Gastroesophageal sphincter (tissue), 4 donors: Measurements from ENCODE around the gene HIF1AN. TPM values are rescaled to one million over a fixed set of nuclear protein-coding genes. Genes with fewer than 3 reads are reported as not detected.

Experiments
- ATAC-seq: fragments of 150-250 bp; one replicate; pipeline ENCODE4 v1.9.1; 2016; ENCODE audit warnings: mild to moderate bottlenecking, moderate library complexity
- H3K27ac ChIP-seq, 4 donors: fragments of 200-600 bp; sonication (generic) in 3 of 4; 1 replicate in 3 of 4; 2 replicates in 1 of 4; pipeline ENCODE4 v1.5.1; 2016 to 2019
- H3K27me3 ChIP-seq: fragments of 200-600 bp; sonication (generic); one replicate; pipeline ENCODE4 v1.5.1; 2019
- H3K36me3 ChIP-seq, 2 donors: fragments of 200-600 bp; sonication (generic); one replicate each; pipeline ENCODE4 v1.5.1; 2019; ENCODE audit warnings: control low read depth in 1 of 2
- H3K4me1 ChIP-seq, 3 donors: fragments of 200-600 bp; sonication (generic); 1 replicate in 2 of 3; 2 replicates in 1 of 3; pipeline ENCODE4 v1.5.1; 2016 to 2019; ENCODE audit warnings: control low read depth in 2 of 3
- H3K4me3 ChIP-seq, 2 donors: fragments of 200-600 bp; sonication (generic); one replicate each; pipeline ENCODE4 v1.5.1; 2019; ENCODE audit warnings: mild to moderate bottlenecking in 1 of 2, moderate library complexity in 1 of 2
- H3K9me3 ChIP-seq, 3 donors: fragments of 200-600 bp; sonication (generic); one replicate each; pipeline ENCODE4 v1.5.1; 2017 to 2019; ENCODE audit warnings: control low read depth in 2 of 3
- EP300 ChIP-seq: sonication (generic); formaldehyde crosslinking; IDR thresholded peaks from one replicate; pipeline ENCODE4 v1.6.1; 2017; ENCODE audit warnings: antibody characterized with exemption, mild to moderate bottlenecking
- POLR2A ChIP-seq, 2 donors: fragments of 450-650 bp; IDR thresholded peaks; one replicate each; pipeline ENCODE4 v1.6.1; 2017; ENCODE audit warnings: antibody characterized with exemption in 2 of 2, mild to moderate bottlenecking in 2 of 2, moderate library complexity in 1 of 2
- POLR2AphosphoS5 ChIP-seq: sonication (generic); formaldehyde crosslinking; IDR thresholded peaks from one replicate; pipeline ENCODE4 v1.6.1; 2017; ENCODE audit warnings: antibody characterized with exemption
- WGBS, 2 donors: methylation state at CpG; one replicate each; pipeline ENCODE4 v1.1.5; 2018; ENCODE audit warnings: low coverage in 1 of 2; 5-methylcytosine and 5-hydroxymethylcytosine counted together
- total RNA-seq, 4 donors: library from RNA; depleted of rRNA; stranded (reverse); fragments of >200 nt; gene quantifications; one replicate each; pipeline ENCODE4 v1.1.0, GENCODE V29; 2016
- TF ChIP-seq, protein P1 (sequence below), 4 experiments: fragments of 200-600 bp in 2 of 4; fragments of 450-650 bp in 2 of 4; sonication (generic) in 1 of 4; IDR thresholded peaks; one replicate each; pipeline ENCODE4 v1.5.1; 2017 to 2019; ENCODE audit warnings: antibody characterized with exemption in 4 of 4, mild to moderate bottlenecking in 2 of 4, moderate library complexity in 2 of 4

HIF1AN gene
- total RNA-seq, 4 donors from 2014 or later: 9.0 to 20.3 (median 15.7) TPM

GRCh38 chr10:100567249-100567648, 31.5 kb downstream of the HIF1AN start:
- H3K36me3 ChIP-seq: no peaks in the 10 kb centered on the region
- ATAC-seq: no peak
- TF ChIP-seq POLR2A (IDR thresholded peaks at IDR 0.05) (no peak), EP300 (no peak), POLR2AphosphoS5 (no peak)
- TF ChIP-seq, protein P1, sequence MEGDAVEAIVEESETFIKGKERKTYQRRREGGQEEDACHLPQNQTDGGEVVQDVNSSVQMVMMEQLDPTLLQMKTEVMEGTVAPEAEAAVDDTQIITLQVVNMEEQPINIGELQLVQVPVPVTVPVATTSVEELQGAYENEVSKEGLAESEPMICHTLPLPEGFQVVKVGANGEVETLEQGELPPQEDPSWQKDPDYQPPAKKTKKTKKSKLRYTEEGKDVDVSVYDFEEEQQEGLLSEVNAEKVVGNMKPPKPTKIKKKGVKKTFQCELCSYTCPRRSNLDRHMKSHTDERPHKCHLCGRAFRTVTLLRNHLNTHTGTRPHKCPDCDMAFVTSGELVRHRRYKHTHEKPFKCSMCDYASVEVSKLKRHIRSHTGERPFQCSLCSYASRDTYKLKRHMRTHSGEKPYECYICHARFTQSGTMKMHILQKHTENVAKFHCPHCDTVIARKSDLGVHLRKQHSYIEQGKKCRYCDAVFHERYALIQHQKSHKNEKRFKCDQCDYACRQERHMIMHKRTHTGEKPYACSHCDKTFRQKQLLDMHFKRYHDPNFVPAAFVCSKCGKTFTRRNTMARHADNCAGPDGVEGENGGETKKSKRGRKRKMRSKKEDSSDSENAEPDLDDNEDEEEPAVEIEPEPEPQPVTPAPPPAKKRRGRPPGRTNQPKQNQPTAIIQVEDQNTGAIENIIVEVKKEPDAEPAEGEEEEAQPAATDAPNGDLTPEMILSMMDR (IDR thresholded peaks at IDR 0.05): no peak
- H3K4me1 ChIP-seq: peaks cover 0 to 8% (median 6%) of the 10 kb centered on the region in 3 donors
- peaks cover 0 to 5% (median 0%) of the 10 kb centered on the region in 3 donors for H3K9me3 ChIP-seq
- H3K27ac ChIP-seq: no peak overlapping the region
- peaks cover 100% of the 10 kb centered on the region for H3K27me3 ChIP-seq
- WGBS, 2 donors: 17 to 42% methylated on average over 5 to 11 of the region's 11 CpGs
- H3K4me3 ChIP-seq: no peak overlapping the region

GRCh38 chr10:100567826-100568225, 32.1 kb downstream of the HIF1AN start:
- Histone ChIP-seq H3K4me1 (peaks cover 0 to 3% (median under 1%) of the 10 kb centered on the region in 3 donors), H3K27ac (no peak overlapping the region), H3K36me3 (no peaks in the 10 kb centered on the region), H3K9me3 (no peaks in the 10 kb centered on the region), H3K27me3 (peaks cover 100% of the 10 kb centered on the region), H3K4me3 (no peak overlapping the region)
- no peak for ATAC-seq
- TF ChIP-seq, protein P1 (IDR thresholded peaks at IDR 0.05): no peak
- TF ChIP-seq EP300: no peak
- no peak for TF ChIP-seq POLR2AphosphoS5
- no peak for TF ChIP-seq POLR2A (IDR thresholded peaks at IDR 0.05)
- 18 to 29% methylated on average over 6 of the region's 6 CpGs for WGBS, 2 donors

DNA sequence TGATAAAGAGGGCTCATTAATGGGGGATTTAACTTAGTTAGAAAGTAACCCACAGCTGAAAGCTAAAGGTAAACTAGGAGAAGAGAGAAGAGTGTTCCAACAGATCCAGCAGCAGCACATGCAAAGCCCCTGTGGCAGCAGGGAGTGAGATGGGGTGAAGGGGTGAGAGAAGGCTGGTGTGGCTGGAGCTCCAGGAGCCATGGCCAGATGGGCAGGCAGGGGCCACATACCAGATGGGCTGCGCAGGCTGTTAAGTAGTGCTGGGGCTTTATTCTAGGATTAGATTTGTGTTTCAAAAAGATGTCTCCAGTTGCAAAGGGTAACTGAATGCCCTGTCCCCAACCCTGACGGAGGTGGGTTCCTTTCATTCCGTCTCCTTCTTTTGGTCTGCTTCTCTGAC, 33.2 kb downstream of the HIF1AN start:
- Histone ChIP-seq H3K36me3 (no peaks in the 10 kb centered on the region), H3K4me3 (no peak overlapping the region), H3K4me1 (no peaks in the 10 kb centered on the region), H3K9me3 (no peaks in the 10 kb centered on the region), H3K27me3 (peaks cover 97% of the 10 kb centered on the region), H3K27ac (no peak overlapping the region)
- ATAC-seq: no peak
- TF ChIP-seq, protein P1 (IDR thresholded peaks at IDR 0.05): no peak
- no peak for TF ChIP-seq POLR2AphosphoS5
- WGBS, 2 donors: 64 to 65% methylated on average over 2 to 3 of the region's 3 CpGs

DNA sequence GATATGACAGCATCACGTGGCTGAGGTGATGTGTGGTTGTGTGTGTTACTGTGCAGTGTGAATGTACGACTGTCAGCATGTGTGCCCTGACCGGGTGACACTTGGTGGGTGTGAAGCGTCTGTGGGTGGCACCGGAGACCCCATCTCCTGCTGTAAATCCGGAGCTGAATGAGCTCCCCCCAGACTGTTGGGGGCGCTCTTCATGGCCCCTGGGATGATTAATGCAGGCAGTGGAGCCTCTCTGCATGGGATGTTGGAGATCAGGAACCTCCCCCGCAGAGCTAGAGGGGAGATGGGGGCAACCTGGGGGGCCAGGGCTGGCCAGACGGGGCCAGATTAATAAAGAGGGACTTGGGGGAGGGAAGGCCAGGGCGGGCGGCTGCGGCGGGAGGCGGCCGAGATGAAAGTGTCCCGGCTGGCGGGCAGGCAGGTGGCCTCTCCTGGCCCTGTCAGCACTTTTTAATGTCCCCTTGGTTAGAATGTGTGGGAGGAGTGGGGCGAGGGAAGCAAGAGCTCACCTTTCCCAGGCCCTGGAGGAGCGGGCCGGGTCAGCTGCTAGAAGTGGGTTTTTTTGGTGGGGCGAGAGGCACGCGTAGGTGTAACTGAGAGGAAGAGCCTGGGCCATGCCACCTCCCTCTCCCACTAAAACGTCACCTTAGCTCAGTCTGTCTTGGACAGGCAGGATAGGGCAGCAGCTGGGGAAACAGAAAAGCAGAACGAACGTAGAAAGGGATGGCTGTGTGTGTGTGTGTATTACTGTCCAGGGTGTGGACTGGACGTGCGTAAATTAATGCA, 34.1 kb downstream of the HIF1AN start:
- Histone ChIP-seq H3K4me3 (no peak overlapping the region), H3K9me3 (no peaks in the 10 kb centered on the region), H3K27me3 (peaks cover 93% of the 10 kb centered on the region), H3K27ac (no peak overlapping the region), H3K4me1 (no peaks in the 10 kb centered on the region), H3K36me3 (no peaks in the 10 kb centered on the region)
- no peak for ATAC-seq
- TF ChIP-seq POLR2AphosphoS5 (no peak), EP300 (no peak)
- TF ChIP-seq, protein P1 (IDR thresholded peaks at IDR 0.05): no peak
- WGBS, 2 donors: 8 to 14% methylated on average over 11 to 17 of the region's 28 CpGs

GRCh38 chr10:100570506-100570905, 34.8 kb downstream of the HIF1AN start:
- Histone ChIP-seq H3K27ac (no peak overlapping the region), H3K4me1 (no peaks in the 10 kb centered on the region), H3K9me3 (no peaks in the 10 kb centered on the region), H3K4me3 (no peak overlapping the region), H3K36me3 (no peaks in the 10 kb centered on the region), H3K27me3 (peaks cover 93% of the 10 kb centered on the region)
- no peak for ATAC-seq
- WGBS, 2 donors: 46 to 74% methylated on average over 7 to 8 of the region's 8 CpGs
- no peak for TF ChIP-seq POLR2AphosphoS5
